H9 (cell line): ENCODE measurements around the gene VIPR2. TPM values are rescaled to one million over a fixed set of nuclear protein-coding genes. Genes with fewer than 3 reads are reported as not detected.

Experiments used
- DNase-seq: peaks from one replicate; pipeline ENCODE4 v3.0.0-alpha.2; 2017
- H2AFZ ChIP-seq: one replicate; pipeline ENCODE4 v1.6.1; 2013; ENCODE audit warnings: mild to moderate bottlenecking, low read length, control low read depth, moderate library complexity
- H2AK5ac ChIP-seq: 2 replicates; pipeline ENCODE4 v1.6.1; 2013; ENCODE audit warnings: low read length, control low read depth, mixed read lengths; ENCODE audit not compliant: insufficient read length
- H2BK120ac ChIP-seq: one replicate; pipeline ENCODE4 v1.6.1; 2013; ENCODE audit warnings: low read depth, mild to moderate bottlenecking, low read length, control low read depth, inconsistent platforms; ENCODE audit not compliant: poor library complexity, severe bottlenecking
- H2BK12ac ChIP-seq: 2 replicates; pipeline ENCODE4 v1.6.1; 2013; ENCODE audit warnings: low read length, control low read depth, mixed read lengths, low read depth; ENCODE audit not compliant: insufficient read length
- H2BK15ac ChIP-seq: 2 replicates; pipeline ENCODE4 v1.6.1; 2013; ENCODE audit warnings: low read depth, low read length, control low read depth
- H2BK20ac ChIP-seq: one replicate; pipeline ENCODE4 v1.6.1; 2013; ENCODE audit warnings: low read depth, mild to moderate bottlenecking, low read length, control low read depth, inconsistent platforms; ENCODE audit not compliant: poor library complexity, severe bottlenecking
- H2BK5ac ChIP-seq: 2 replicates; pipeline ENCODE4 v1.6.1; 2013; ENCODE audit warnings: low read length, control low read depth, mixed read lengths; ENCODE audit not compliant: insufficient read length
- H3K14ac ChIP-seq: 2 replicates; pipeline ENCODE4 v1.6.1; 2013; ENCODE audit warnings: low read length, control low read depth; ENCODE audit not compliant: insufficient read depth
- H3K18ac ChIP-seq: 2 replicates; pipeline ENCODE4 v1.6.1; 2013; ENCODE audit warnings: low read depth, mild to moderate bottlenecking, mixed read lengths, low read length, control low read depth; ENCODE audit not compliant: insufficient read length
- H3K23ac ChIP-seq: 2 replicates; pipeline ENCODE4 v1.6.1; 2013; ENCODE audit warnings: low read length, control low read depth, mixed read lengths, low read depth; ENCODE audit not compliant: insufficient read length
- H3K23me2 ChIP-seq: 2 replicates; pipeline ENCODE4 v1.6.1; 2013; ENCODE audit warnings: low read depth, mild to moderate bottlenecking, mixed read lengths, low read length, control low read depth; ENCODE audit not compliant: insufficient read length, poor library complexity, severe bottlenecking
- H3K27ac ChIP-seq: 2 replicates; pipeline ENCODE4 v1.5.1; 2013; ENCODE audit warnings: low read length, control low read depth, mixed read lengths, low read depth; ENCODE audit not compliant: insufficient read length
- H3K27me3 ChIP-seq: 2 replicates; pipeline ENCODE4 v1.6.1; 2013; ENCODE audit warnings: low read length, control low read depth, inconsistent platforms; ENCODE audit not compliant: insufficient read depth
- H3K4ac ChIP-seq: 2 replicates; pipeline ENCODE4 v1.6.1; 2013; ENCODE audit warnings: low read depth, mild to moderate bottlenecking, control low read depth, inconsistent platforms, low read length, moderate library complexity
- H3K4me1 ChIP-seq: 2 replicates; pipeline ENCODE4 v1.6.1; 2013; ENCODE audit warnings: low read length, control low read depth, inconsistent platforms; ENCODE audit not compliant: insufficient read depth
- H3K4me2 ChIP-seq: 2 replicates; pipeline ENCODE4 v1.6.1; 2013; ENCODE audit warnings: low read length, control low read depth, mixed read lengths; ENCODE audit not compliant: insufficient read length, insufficient read depth
- H3K56ac ChIP-seq: 2 replicates; pipeline ENCODE4 v1.6.1; 2013; ENCODE audit warnings: low read depth, mild to moderate bottlenecking, mixed read lengths, low read length, control low read depth; ENCODE audit not compliant: insufficient read length
- H3K79me1 ChIP-seq: 2 replicates; pipeline ENCODE4 v1.6.1; 2013; ENCODE audit warnings: low read depth, mild to moderate bottlenecking, moderate library complexity, low read length, control low read depth, inconsistent platforms; ENCODE audit not compliant: insufficient read depth, poor library complexity, severe bottlenecking
- H3K79me2 ChIP-seq: 2 replicates; pipeline ENCODE4 v1.6.1; 2013; ENCODE audit warnings: low read length, control low read depth, inconsistent platforms; ENCODE audit not compliant: insufficient read depth
- H3K9ac ChIP-seq: 2 replicates; pipeline ENCODE4 v1.6.1; 2013; ENCODE audit warnings: low read length, control low read depth, mixed read lengths; ENCODE audit not compliant: insufficient read length; ENCODE audit errors: extremely low read depth
- H3K9me3 ChIP-seq: one replicate; pipeline ENCODE4 v1.6.1; 2013; ENCODE audit warnings: low read depth, low read length, inconsistent platforms; ENCODE audit not compliant: control insufficient read depth
- H3T11ph ChIP-seq: one replicate; pipeline ENCODE4 v1.6.1; 2013; ENCODE audit warnings: mild to moderate bottlenecking, low read length, control low read depth, inconsistent platforms
- H4K20me1 ChIP-seq: one replicate; pipeline ENCODE4 v1.6.1; 2013; ENCODE audit not compliant: control insufficient read depth, insufficient read length, insufficient read depth
- H4K5ac ChIP-seq: 2 replicates; pipeline ENCODE4 v1.6.1; 2013; ENCODE audit warnings: low read depth, mild to moderate bottlenecking, mixed read lengths, low read length, control low read depth; ENCODE audit not compliant: insufficient read length
- H4K8ac ChIP-seq: replicated peaks from 2 replicates; pipeline ENCODE4 v1.6.1; 2013; ENCODE audit warnings: low read length, control low read depth, mixed read lengths, low read depth; ENCODE audit not compliant: insufficient read length
- H4K91ac ChIP-seq: 2 replicates; pipeline ENCODE4 v1.6.1; 2013; ENCODE audit warnings: low read depth, mild to moderate bottlenecking, moderate library complexity, mixed read lengths, low read length, control low read depth; ENCODE audit not compliant: insufficient read length
- H3K27ac Mint-ChIP-seq, 3 experiments: 2 replicates in 2 of 3; 3 replicates in 1 of 3; pipeline ENCODE4 v1.8.0; 2020 to 2021; ENCODE audit warnings: mixed read lengths in 3 of 3, mild to moderate bottlenecking in 1 of 3, moderate library complexity in 1 of 3
- H3K27me3 Mint-ChIP-seq: 2 replicates; pipeline ENCODE4 v1.8.0; 2021; ENCODE audit warnings: low read depth, mild to moderate bottlenecking, moderate library complexity, mixed read lengths
- H3K36me3 Mint-ChIP-seq, 3 experiments: 2 replicates in 2 of 3; 3 replicates in 1 of 3; pipeline ENCODE4 v1.8.0; 2020 to 2021; ENCODE audit warnings: low read depth in 3 of 3, mixed read lengths in 3 of 3; ENCODE audit not compliant: insufficient read depth in 1 of 3
- H3K4me1 Mint-ChIP-seq, 2 experiments: 2 replicates each; pipeline ENCODE4 v1.8.0; 2020; ENCODE audit warnings: mixed read lengths in 2 of 2
- H3K4me3 Mint-ChIP-seq, 2 experiments: 2 replicates in 1 of 2; 3 replicates in 1 of 2; pipeline ENCODE4 v1.8.0; 2020 to 2021; ENCODE audit warnings: mild to moderate bottlenecking in 2 of 2, mixed read lengths in 2 of 2, moderate library complexity in 1 of 2
- H3K9me3 Mint-ChIP-seq, 2 experiments: 2 replicates in 1 of 2; 3 replicates in 1 of 2; pipeline ENCODE4 v1.8.0; 2020; ENCODE audit warnings: mild to moderate bottlenecking in 2 of 2, mixed read lengths in 2 of 2, moderate library complexity in 1 of 2
- CTCF ChIP-seq: fragments of 200-600 bp; sonication (generic); conservative IDR thresholded peaks from 3 replicates; pipeline ENCODE4 v1.8.0; 2021; ENCODE audit warnings: antibody characterized with exemption, mild to moderate bottlenecking
- WGBS: extraction: QIAGEN DNeasy Blood & Tissue Kit; methylation state at CpG from one replicate; pipeline ENCODE4 v1.1.7; 2013; ENCODE audit warnings: missing lambda C conversion rate, low lambda C conversion rate, mixed read lengths; ENCODE audit not compliant: insufficient read length; ENCODE audit errors: extremely low coverage; 5-methylcytosine and 5-hydroxymethylcytosine counted together
- total RNA-seq: library from RNA; stranded (reverse); gene quantifications from 2 replicates; pipeline ENCODE4 v1.2.1, GENCODE V29; 2021

Gene VIPR2
- total RNA-seq, 1 experiment from 2014 or later, result 1.6 TPM

GRCh38 chr7:159066816-159067575 is 77.7 kb downstream of the VIPR2 start:
- Histone ChIP-seq H4K91ac (no peak overlapping the region), H3K14ac (no peak overlapping the region; the same call in 1 of the 2 replicates), H3K79me1 (no peaks in the 10 kb centered on the region), H3K9ac (no peak overlapping the region), H3K18ac (no peak overlapping the region), H2BK12ac (no peak overlapping the region), H2BK120ac (no peak overlapping the region), H3K27ac (no peak overlapping the region), H2AK5ac (no peak overlapping the region), H3K27me3 (no peaks in the 10 kb centered on the region; the same call in 1 of the 2 replicates), H3K23me2 (no peaks in the 10 kb centered on the region), H2BK15ac (no peak overlapping the region), H3K4me1 (no peaks in the 10 kb centered on the region), H3K79me2 (no peaks in the 10 kb centered on the region), H3K9me3 (no peaks in the 10 kb centered on the region), H3K56ac (no peak overlapping the region), H2BK20ac (no peak overlapping the region), H3K4me2 (no peak overlapping the region), H3K23ac (no peak overlapping the region), H4K20me1 (no peaks in the 10 kb centered on the region), H3T11ph (no peak overlapping the region), H4K5ac (no peak overlapping the region), H4K8ac (no peak overlapping the region), H2BK5ac (no peak overlapping the region), H3K4ac (no peak overlapping the region), H2AFZ (no peak overlapping the region)
- no peak for TF ChIP-seq CTCF
- Mint-ChIP-seq H3K4me1 (peaks cover 0 to 6% of the 10 kb centered on the region in 2 experiments; a peak in 2 of 4 replicates), H3K4me3 (no peak overlapping the region), H3K9me3 (peaks cover 0 to 3% of the 10 kb centered on the region in 2 experiments; a peak in 2 of 5 replicates), H3K27me3 (peaks cover 8% of the 10 kb centered on the region), H3K36me3 (peaks cover 0 to 5% (median 2%) of the 10 kb centered on the region in 3 experiments; a peak in 3 of 7 replicates), H3K27ac (no peak overlapping the region)
- DNase-seq, result no peak
- WGBS, result no CpG with 5 or more reads among the region's 18 CpGs
